Ecto neural progenitor cell (in vitro differentiated cells): ENCODE measurements around the gene LMX1B.
"Not testable (repeated sequence)": the region's sequence is repeated elsewhere in the genome, so short reads cannot be mapped to it uniquely, and the experiment has no call there.

ENCODE experiments used
- DNase-seq: peaks from one replicate; pipeline ENCODE4 v3.0.0-alpha.2; 2018; ENCODE audit warnings: low spot score

The LMX1B gene

DNA sequence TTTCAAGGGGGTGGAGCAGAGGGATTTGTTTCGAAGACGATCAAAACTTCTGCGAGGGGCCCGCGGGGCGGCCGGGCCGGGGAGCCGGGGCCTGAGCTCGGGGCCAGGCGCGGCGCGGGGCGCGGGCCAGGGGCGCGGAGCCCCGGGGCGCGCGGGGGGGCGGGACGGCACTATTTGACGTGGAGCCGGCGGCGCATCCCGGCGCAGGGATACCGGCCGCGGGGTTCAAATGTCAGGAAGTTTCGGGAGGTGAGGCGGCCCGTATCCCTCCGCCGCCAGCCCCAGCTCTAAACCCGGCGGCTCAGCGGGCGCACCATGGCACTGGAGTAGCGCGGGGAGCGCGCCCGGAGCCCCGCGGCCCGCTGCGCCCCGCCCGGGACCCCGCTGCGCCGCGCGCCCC, at the start of gene LMX1B:
Gene LMX1B (plus strand): TSS at position 278 of the 400 bp plus-strand sequence. CDS start 522 bp downstream, outside the sequence.
- DNase-seq, result peak; percentile 85

DNA sequence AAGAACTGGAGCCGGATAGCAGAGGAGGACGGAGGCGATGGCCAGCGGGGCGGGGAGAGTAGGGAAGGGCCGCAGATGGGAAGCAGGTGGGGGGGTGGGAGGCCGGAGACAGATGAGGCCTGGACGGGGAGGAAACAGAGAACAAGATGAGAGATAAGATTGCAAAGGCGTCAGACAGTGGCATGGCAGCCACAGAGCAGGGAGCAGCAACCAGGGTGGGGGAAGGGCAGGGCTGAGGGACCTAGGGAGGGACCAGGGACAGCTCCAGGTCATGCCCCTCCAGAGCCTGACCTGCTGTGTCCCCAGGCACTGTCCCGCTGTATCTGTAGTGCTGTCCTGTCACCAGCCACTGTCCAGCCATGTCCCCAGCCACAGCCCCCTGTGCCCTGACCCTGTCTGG, 49.6 kb upstream of the LMX1B start:
- DNase-seq, result no peak

DNA sequence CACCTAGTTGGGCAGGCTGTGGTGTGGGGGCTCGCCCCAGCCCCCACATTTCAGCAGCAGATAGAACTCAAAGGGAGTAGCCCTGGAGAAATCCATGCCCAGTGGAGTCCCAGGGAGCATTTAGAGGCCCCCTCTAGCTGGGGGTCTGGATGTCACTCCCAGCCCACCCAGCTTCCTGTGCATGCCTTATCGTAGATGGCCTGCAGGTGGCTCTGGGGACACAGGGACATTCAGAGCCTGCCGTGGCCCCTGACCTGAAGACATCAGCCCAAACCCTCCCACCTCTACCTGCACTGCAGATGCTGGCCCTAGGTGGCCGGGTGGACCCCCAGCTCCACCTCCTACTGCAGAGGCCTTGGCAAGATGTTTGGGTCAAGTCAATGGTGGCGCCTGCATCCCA, 49.0 kb upstream of the LMX1B start:
- no peak for DNase-seq

DNA sequence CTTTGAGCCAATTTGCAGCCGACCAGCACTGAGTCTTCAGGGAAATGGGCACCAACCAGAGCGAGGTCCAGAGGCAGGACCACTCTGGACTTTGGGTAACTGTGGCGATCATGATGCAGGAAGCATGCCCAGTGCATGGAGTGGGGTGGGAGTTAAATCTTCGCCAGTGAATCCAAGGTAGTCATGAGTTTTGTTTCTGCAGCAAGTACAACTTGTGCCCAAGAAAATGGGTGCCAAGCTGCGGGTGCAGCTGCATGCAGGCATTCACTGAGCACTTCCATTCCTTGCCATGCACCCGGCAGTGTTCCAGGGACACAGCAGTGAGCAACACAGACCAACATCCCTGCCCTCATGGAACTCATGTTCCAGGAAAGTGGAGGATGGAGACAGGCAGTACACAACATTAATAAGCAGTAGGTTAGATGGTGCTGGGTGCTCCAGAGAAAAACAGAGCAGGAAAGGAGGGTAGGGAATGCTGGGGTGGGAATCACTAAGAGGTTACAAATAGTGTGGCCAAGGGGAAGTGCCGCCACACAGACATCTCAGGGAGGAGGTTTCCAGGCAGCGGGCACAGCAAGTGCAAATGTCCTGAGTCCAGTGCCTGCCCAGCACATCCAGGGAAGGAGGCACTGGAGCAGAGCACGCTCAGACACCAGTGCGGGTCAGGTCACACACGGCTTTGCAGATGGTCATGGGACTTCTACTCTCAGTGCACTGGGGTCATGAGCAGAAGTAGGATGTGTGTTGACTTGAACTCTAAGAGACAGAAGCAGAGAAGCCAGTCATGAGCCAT, 48.2 kb upstream of the LMX1B start:
- DNase-seq, result no peak

DNA sequence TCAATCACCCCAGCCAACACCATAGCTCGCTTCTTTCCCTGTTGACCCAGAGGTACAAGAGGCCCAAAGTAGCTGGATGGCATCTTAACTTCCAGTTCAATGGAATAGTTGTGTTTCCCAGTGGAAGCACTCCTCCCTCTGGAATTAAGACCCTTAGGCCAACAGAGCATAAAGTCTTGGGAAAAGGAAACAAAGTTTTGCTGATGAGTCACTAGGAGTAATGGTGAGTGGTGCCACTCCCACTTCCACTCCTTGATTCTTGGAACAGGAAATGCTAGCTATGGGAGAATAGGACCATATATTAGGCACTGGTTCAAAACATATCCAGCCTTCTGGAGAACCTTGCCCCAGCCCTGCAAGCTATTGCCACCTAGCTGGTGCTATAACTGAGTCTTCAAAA, 44.7 kb upstream of the LMX1B start:
- no peak for DNase-seq

DNA sequence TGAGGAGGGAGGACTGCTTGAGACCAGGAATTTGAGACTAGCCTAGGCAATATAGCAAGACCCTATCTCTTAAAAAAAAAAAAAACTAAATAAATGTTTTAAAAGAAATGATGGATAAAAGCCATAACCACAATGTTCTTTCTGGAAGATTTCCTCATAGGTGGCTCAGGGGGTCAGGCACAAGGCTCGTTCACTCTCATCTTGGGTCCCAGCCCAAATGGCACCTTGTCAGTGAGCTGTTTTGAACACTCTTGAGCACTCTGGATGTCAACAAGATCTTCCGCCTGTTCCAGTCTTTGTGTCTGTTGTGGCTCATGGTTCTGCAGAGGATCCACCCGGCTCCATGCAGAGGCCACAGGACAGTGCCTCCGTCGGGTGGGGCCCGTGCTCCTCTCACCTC, 35.7 kb upstream of the LMX1B start:
- DNase-seq, result no peak

DNA sequence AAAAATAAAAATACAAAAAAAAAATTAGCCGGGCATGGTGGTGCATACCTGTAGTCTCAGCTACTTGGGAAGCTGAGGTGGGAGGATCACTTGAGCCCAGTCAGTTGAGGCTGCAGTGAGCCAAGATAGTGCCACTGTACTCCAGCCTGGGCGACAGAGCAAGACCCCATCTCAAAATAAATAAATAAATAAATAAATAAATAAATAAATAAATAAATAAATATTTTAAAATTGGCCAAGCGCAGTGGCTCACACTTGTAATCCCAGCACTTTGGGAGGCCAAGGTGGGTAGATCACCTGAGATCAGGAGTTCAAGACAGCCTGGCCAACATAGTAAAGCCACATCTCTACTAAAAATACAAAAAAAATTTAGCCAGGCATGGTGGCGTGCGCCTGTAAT, 33.4 kb upstream of the LMX1B start:
- not testable (repeated sequence) for DNase-seq

DNA sequence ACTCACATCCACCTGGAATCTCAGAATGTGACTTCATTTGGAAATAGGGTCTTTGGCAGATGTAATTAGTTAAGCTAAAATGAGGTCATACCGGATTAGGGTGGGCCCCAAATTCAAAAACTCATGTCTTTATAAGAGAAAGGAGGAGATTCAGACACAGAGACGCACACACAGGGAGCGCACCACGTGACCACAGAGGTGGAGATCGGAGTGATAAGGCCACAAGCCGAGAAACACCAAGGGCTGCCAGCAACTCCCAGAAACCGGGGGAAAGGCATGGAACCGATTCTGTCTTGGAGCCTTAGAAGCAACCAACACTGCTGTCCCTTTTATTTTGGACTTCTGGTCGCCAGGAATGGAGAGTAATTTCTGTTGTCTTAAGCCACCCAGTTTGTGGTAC, 31.8 kb upstream of the LMX1B start:
- no peak for DNase-seq

DNA sequence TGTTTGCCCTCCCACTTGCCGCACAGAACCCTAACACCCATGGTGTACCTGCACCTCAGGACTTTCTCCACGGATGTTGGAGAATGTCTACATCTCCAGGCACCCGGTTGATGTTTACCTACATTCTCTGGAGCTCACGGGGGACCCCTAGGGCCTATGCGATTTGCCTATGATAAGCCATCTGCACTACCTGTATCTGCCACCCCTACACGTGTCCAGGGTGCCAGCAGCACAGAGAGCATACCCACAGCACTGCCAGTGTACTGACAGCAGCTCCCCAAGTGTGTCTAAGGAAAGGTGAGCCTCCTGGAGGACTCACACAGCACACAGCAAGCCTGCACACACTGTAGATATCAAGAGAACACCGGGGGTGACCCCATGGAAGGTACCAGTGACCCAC, 31.3 kb upstream of the LMX1B start:
- no peak for DNase-seq

DNA sequence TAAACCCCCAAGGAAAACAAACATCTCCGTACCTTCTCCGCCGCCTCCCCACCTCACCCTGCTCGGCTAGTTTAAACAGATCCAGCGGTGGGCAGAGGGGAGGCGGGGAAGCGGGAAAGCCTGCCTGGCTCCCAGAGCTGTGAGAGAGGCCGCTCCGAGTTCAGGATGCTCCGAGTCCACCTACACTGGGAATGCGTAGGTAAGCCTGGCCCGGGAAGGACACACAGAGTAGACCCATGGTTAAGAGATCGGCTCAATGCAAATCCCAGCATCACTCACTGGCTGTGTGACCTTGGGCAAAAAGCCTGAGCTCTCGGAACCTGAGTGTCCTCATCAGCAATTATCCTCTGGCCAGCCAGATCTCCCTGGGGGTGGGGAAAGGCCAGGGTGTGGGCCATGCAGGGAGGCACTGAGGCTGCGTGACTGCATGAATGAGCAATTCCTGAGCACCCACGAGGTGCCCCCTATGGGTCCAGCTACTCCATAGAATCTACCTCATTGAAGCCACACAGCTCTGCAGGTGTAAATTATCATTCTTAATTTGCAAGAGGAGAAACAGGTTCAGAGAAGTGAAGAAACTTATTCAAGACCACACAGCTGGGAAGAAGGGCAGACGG, 30.5 kb upstream of the LMX1B start:
- no peak for DNase-seq

DNA sequence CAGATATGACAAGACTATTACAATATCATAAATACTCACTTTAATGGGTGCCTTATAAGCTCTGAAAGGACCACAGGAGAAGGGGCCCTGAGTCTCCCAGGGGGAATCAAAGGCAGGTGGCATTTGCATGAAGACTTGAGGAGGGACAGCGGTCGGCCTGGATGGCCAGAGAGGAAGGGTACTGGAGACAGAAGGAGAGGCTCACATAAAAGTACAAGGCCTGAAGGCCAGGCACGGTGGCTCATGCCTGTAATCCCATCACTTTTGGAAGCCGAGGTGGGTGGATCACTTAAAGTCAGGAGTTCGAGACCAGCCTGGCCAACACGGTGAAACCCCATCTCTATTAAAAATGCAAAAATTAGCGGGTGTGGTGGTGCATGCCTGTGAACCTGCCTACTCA, 29.1 kb upstream of the LMX1B start:
- no peak for DNase-seq

DNA sequence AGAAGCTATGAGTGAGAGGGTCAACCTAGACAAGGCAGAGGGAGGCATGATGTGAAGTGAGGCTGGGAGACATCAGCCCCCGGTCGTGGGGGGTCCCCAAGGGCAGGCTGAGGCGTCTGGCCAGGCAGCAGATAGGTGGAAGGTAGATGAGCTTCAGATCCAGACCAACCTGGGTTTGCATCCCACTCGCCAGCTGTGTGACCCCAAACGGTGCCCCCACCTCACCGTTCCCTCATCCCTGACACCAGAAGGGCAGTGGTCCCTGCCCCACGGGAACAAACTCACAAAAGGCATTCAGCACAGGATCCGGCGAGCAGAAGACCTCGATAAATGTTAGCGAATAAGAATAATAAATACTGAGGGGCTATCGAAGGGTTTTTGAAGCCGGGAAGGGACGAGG, 27.5 kb upstream of the LMX1B start:
- no peak for DNase-seq

DNA sequence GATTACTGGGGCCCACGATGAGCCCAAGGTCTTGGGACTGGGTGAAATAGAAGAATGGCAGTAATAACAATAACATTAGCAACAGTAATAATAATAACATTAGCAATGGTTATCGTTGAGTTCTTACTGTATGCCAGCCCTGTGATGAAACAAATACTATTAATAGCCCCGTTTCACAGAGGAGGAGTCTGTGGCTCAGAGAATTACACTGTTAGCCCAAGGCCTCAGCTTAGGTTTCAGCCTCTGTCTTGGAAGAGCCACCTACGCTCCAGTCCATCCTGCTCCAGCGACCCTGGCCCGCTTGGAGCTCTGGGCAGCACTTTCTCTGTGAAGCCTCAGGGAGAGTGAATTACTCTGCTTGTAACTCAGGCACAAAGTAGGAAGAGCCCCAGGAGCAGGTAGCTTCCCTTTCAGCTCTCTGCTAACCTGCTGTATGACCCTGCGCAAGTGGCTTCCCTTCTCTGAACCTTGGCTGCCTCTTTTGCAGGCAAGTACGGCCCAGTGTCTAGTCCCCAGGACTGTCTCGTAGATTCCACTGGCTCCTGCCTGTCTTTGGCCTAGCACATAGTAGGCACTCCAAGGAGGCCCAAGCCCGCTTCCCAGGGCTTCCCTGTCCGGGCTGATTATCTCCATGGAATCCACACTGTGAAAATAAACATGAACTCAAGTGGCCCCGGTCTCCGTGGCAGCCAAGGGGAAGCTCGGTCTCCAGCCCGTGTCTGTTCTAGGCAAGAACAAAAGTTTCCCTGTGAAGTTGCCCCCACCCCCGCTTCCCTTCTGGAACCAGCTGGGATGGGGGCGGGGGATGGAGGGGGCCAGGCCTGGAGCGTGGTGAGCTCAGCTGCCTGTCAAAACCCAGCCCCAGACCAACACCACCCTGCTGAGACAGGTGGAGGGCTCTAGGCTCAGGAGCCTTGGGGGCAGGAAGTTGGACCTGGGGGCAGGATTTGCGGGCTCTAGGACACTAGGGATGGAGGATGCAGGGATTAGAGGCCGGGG, 26.2 kb upstream of the LMX1B start:
- DNase-seq, result peak; percentile 55

DNA sequence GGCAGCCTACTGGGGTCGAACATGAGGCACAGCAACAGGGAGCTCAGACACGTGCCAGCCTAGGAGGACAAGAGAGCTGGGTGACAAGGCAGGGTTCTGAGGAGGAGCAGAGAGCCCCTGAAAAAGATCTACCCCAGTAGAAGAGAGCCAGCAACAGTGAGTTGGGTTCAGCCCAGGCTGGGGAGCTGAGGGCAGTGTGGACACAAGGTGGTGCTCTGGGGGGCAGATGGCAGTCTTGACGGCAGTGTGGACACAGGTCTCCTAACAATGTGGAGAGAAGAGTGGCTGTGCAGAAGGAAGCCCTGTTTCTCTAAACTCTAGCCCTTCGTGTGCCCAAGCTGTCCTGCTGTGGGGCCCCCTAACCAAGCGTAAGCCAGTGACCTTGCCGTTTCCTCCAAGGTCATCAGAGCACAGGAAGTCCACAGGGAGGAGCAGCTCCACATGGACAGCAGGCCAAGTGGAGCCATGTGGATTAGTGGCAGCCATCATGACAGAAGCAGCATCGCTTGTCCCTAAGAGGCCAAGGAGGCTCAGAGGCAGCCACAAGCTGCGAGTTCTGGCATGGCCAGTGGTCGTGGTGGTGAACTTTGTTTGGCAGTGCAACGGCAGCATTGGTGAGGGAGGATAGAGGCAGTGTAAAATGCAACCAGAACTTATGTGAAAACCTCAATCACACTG, 25.1 kb upstream of the LMX1B start:
- DNase-seq, result no peak

DNA sequence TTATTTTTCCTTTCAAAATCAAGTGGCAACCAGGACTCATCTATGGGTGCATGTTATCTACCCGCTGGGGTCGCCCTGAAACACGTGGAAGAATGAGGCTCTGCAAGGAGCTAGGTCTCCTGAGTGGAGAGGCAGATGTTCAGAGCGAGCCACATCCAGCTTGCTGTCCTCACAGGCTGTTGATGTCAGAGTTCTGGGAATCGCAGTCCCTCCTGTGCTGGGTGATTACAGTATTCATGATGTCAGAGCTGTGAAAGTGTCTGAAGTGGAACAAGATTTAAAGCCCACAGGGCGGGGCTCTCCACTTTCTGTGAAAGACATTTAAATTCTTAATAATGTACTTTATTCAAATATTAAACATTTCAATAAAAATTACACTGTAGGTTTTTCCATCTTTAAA, 24.4 kb upstream of the LMX1B start:
- no peak for DNase-seq

DNA sequence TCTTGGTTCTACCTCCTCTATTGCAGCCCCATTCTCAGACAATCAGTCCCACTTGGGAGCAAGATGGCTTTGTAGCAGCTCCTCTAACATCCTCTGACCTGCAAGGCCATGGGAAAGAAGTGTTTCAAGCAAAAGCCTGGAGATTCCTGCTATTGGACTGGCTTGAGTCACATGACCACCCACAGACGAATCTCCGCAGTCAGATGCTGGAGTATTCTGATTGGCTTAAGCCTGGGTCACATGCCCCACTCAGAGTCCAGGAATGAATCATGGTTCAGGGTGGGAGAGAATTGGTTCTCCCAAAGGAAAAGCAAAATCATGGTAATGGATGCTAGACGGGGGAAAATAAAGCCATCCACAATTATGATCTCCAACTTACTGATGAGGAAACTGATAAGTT, 22.6 kb upstream of the LMX1B start:
- DNase-seq, result no peak

DNA sequence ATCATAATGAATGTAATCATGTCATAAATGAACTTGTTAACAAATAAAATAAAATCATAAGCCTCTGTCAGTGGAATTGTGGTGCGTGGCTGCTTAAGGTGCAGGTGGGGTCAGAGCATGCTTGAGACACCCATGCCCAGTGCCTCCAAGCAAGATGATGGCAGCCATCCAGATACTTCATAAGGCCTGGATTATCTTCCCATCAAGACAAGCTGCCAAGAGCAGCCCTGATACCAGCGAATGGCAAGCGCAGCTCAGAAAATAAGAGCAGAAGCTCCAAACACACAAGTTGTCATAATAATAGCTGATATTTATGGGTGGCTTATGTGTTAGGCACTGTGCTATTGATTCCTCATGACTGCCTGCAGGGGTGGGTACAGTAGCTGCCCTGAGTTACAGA, 21.8 kb upstream of the LMX1B start:
- DNase-seq, result no peak

DNA sequence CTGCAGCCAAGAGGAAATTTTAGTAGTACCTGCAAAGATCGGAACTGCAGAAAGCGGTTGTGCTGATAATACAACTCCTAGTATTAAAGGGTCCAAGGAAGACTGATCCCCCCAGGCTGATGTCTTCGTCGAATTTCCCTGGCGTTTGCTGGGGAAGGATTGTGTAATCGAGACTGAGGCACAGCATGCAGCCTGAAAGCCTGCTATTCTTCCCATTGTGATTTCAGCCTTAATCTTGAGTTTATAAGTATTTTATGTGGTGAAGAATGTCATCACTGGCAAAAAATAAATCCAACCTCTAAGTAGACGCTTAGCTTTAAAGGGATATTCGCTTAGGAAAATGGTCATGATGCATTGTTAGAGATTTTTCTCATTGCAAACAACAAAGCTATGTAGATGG, 21.3 kb upstream of the LMX1B start:
- no peak for DNase-seq

DNA sequence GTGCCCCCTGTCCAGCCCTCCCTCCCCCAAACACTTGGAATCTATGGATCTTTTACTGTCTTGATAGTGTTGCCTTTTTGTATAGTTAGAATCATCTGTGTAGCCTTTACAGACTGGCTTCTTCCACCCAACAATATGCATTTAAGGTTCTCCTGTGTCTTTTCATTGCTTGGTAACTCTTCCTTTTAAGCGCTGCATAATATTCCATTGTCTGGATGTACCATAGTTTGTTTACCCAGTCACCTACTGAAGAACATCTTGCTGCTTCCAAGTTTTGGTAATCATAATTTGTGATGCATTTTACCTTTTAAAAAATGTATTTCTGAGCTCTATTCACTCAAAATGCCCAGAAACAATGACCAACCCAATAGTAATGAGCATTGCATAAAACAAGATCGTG, 17.7 kb upstream of the LMX1B start:
- DNase-seq, result no peak

DNA sequence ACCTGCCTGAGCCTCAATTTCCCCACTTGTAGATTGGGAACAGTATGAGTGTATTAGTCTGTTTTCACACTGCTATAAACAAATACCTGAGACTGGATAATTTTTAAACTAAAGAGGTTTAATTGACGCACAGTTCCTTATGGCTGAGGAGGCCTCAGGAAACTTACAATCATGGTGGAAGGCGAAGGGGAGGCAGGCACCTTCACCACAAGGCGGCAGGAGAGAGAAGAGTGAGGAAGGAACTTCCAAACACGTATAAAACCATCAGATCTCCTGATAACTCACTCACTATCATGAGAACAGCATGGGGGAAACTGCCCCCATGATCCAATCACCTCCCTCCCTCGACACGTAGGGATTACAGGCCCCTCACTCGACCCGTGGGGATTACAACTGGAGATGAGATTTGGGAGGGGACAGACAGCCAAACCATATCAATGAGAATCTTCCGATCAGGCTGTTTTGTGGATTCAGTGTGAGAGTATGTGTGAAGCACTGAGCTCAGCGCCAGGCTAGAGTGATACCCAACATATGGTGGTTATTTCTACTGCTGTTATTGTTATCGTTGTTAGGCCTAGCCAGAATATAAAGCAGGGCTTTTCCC, 14.6 kb upstream of the LMX1B start:
- no peak for DNase-seq
